ENCODE data around the gene PMPCA.

The PMPCA gene

GRCh38 chr9:136463578-136463977 is 53.1 kb downstream of the PMPCA start:
- FAIRE-seq, result no peak

GRCh38 chr9:136464241-136464640 is 53.8 kb downstream of the PMPCA start:
- no peak for FAIRE-seq

DNA sequence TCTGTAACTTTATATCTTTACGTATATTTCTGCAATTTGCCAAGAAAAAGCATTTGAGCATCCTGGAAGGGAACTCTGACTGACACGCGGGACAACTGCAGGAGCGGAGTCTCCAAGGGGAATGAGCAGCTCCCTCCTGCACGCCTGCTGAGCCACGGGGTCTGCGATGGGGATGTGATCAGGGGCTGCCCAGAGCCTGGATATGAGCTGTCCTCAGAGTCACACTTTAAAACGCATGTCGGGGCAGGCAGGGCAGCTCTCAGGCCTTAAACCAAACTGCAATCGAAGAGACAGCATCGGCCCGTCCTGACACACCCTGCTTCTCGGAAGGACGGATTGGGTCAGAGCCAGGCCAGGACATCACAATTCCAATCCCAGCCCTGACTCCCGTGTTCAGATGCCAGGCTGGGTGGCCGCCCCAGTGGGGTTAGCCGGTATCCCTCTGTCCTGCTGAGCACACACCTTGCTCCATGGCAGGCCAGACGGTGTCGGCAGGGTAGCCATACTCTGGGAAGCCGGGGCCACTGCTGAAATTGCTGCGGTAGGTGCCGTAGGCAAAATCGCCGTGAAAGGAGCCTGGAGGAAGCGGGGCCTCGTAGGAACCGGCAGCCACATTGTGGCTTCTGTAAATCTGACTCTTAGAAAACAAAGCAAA is 55.2 kb downstream of the PMPCA start:
- no peak for FAIRE-seq

- FAIRE-seq, result no peak
These were observed 55.7 kb downstream of the PMPCA start for GRCh38 chr9:136466155-136466541.

DNA sequence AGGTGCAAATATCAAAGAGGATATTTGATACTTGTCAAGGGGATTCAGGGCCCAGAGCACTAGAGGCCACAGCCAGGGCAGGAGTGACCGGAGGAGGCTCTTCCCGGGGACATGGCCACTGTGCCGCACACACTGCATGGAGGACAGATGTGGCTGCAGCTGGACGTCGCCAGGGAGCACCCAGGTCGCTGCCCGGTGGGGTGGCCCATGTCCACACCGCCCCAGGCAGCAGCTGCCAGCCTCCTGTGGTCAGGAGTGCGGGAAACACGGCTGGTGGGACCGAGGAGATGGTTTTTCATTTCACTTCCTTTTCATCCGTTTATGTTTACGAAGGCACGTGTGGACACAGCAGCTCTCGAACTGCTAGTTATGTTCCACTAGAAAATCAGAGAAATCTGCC is 57.3 kb downstream of the PMPCA start:
- no peak for FAIRE-seq

DNA sequence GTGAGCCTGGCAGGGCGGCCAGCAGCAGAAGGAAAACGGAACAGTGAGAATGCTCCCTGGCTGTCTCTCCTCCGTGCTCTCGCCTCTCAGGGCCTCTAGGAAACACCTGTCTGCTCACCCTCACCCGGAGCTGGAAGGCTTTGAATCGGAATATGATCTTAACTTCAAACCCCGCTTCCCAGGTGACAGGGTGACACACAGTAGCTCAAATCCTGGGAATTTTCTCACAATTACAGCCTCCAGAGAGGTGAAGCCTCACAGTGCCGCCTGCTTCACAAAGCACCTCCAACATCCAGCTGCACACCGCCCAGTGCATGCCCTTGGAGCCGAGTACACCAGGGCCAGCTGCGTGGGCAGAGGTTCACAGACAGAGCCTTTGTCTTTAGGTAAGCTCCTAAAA is 59.9 kb downstream of the PMPCA start:
- no peak for FAIRE-seq

- FAIRE-seq, result no peak
These were observed 60.5 kb downstream of the PMPCA start for GRCh38 chr9:136470792-136471469.

- no peak for FAIRE-seq
These were observed 61.5 kb downstream of the PMPCA start for GRCh38 chr9:136471802-136472487.

DNA sequence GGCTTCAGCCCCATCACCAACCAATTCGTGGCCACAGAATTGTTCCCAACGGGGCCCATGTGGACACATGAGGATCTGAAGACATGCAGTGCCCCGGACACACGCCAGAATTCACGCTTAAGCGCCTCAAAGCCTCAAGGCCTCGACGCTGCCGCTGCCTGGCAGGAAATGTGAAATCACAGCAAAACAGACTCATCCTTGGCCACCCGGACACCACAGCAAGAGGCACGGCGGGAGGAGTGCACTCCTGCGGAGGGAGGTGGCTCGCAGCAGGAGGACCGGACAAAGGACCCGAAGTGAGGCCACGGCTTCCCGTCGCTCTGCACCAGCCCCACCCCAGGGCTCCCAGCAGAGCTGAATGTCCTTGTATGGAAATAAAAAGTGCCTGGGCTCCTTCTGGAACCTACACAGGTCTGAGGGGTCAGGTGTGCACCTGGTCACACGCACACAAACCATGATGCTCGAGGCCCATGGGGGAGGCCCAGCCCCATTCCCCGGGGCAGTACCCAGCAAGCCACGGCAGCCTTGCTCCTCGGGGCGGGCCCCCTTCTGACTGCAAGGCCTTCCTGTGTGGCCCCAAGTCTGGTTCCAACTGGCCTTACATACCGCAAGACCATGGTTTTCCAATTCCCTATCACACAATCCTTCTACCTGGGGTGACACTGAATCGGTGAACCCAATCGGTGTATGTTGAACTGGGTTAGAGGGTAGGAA is 62.3 kb downstream of the PMPCA start:
- FAIRE-seq, result no peak

GRCh38 chr9:136473354-136473721 is 62.9 kb downstream of the PMPCA start:
- no peak for FAIRE-seq
